ENCODE results near the gene RBP3. TPM values are rescaled to one million over a fixed set of nuclear protein-coding genes. Genes with fewer than 3 reads are reported as not detected.

Gene RBP3
- total RNA-seq (not detected), polyA plus RNA-seq (not detected)
- long read RNA-seq, donor 1: 0 reads
- long read RNA-seq, donor 2: 0 reads
- long read RNA-seq, donor 3: 0 reads
- long read RNA-seq, donor 4: 0 reads
- long read RNA-seq, donor 5: 0 reads
- long read RNA-seq, donor 6: 0 reads
- long read RNA-seq, donor 7: 0 reads
- long read RNA-seq, donor 8: 0 reads
- long read RNA-seq, donor 9: 0 reads
- long read RNA-seq, donor 10: 0 reads

- no peak for DNase-seq
- intact Hi-C loops (cut with DNase I; ENCODE audit: low total_unique reads): no loop called here
- H3K27ac ChIP-seq: no peak within 1 kb of the TSS
- TF ChIP-seq EP300 (IDR thresholded peaks at IDR 0.05) (no peak), CTCF (IDR thresholded peaks at IDR 0.05) (no peak), POLR2A (IDR thresholded peaks at IDR 0.05) (no peak), POLR2AphosphoS5 (IDR thresholded peaks at IDR 0.05) (no peak)
- no peaks in the 10 kb centered on the region for H3K4me1 ChIP-seq
- H3K27me3 ChIP-seq: no peaks in the 10 kb centered on the region
- H3K9me3 ChIP-seq: no peaks in the 10 kb centered on the region
- no peaks in the 10 kb centered on the region for H3K36me3 ChIP-seq
- H3K4me3 ChIP-seq: no peak within 1 kb of the TSS
- whole genome bisulfite sequencing, 5 donors: 74 to 87% (median 85%) methylated on average over 4 to 5 of the region's 5 CpGs
Observed at GRCh38 chr10:47348138-47348651, at the start of gene RBP3. Gene RBP3, plus strand, starts transcription at chr10:47348363. Its CDS starts 122 bp downstream, at chr10:47348485.

- Histone ChIP-seq H3K4me3 (no peak overlapping the region), H3K9me3 (no peaks in the 10 kb centered on the region), H3K36me3 (no peaks in the 10 kb centered on the region), H3K27me3 (peaks cover 3 to 85% (median 29%) of the 10 kb centered on the region in 3 donors), H3K27ac (no peak overlapping the region), H3K4me1 (peaks cover 12 to 20% (median 17%) of the 10 kb centered on the region in 4 donors)
- WGBS, 5 donors: 48 to 82% (median 72%) methylated on average over 1 of the region's 1 CpG
- intact Hi-C loops (cut with DNase I; ENCODE audit: low total_unique reads): no loop called here
- no peak for TF ChIP-seq EP300 (IDR thresholded peaks at IDR 0.05)
- TF ChIP-seq POLR2AphosphoS5 (IDR thresholded peaks at IDR 0.05): no peak
- no peak for TF ChIP-seq CTCF (IDR thresholded peaks at IDR 0.05)
- no peak for TF ChIP-seq POLR2A (IDR thresholded peaks at IDR 0.05)
- DNase-seq: no peak
Observed at GRCh38 chr10:47298715-47299114, 49.4 kb upstream of the RBP3 start.

GRCh38 chr10:47299611-47300428 is 48.3 kb upstream of the RBP3 start, which contains the start of gene GDF10:
Gene GDF10, plus strand, starts transcription at chr10:47300197. Its CDS starts 455 bp downstream, at chr10:47300652.
- peaks cover 12 to 20% (median 17%) of the 10 kb centered on the region in 4 donors for H3K4me1 ChIP-seq
- peaks cover 3 to 76% (median 32%) of the 10 kb centered on the region in 3 donors for H3K27me3 ChIP-seq
- intact Hi-C loops (cut with DNase I; ENCODE audit: low total_unique reads): no loop called here
- no peaks in the 10 kb centered on the region for H3K9me3 ChIP-seq
- peak within 1 kb of the TSS; percentile 42 to 52 (median 48) for H3K4me3 ChIP-seq
- no peak for TF ChIP-seq CTCF (IDR thresholded peaks at IDR 0.05)
- TF ChIP-seq EP300 (IDR thresholded peaks at IDR 0.05): no peak
- TF ChIP-seq POLR2AphosphoS5 (IDR thresholded peaks at IDR 0.05): no peak
- H3K27ac ChIP-seq: no peak within 1 kb of the TSS
- H3K36me3 ChIP-seq: no peaks in the 10 kb centered on the region
- DNase-seq: peak in 1 of 2 donors; percentile 44
- 5 to 13% (median 5%) methylated on average over 19 to 64 of the region's 64 CpGs for WGBS, 5 donors

GRCh38 chr10:47300429-47300931 is 47.7 kb upstream of the RBP3 start:
- 1 to 18% (median 4%) methylated on average over 6 to 57 of the region's 57 CpGs for WGBS, 5 donors
- intact Hi-C loops (cut with DNase I; ENCODE audit: low total_unique reads): no loop called here
- H3K27me3 ChIP-seq: peaks cover 3 to 76% (median 32%) of the 10 kb centered on the region in 3 donors
- peak in 1 of 2 donors; percentile 42 for DNase-seq
- TF ChIP-seq POLR2AphosphoS5 (IDR thresholded peaks at IDR 0.05): no peak
- no peak for TF ChIP-seq POLR2A (IDR thresholded peaks at IDR 0.05)
- TF ChIP-seq EP300 (IDR thresholded peaks at IDR 0.05): no peak
- no peak for TF ChIP-seq CTCF (IDR thresholded peaks at IDR 0.05)
- no peaks in the 10 kb centered on the region for H3K9me3 ChIP-seq
- H3K4me3 ChIP-seq: peak overlapping the region; percentile 42 to 52 (median 48)
- no peak overlapping the region for H3K27ac ChIP-seq
- H3K36me3 ChIP-seq: no peaks in the 10 kb centered on the region
- H3K4me1 ChIP-seq: peaks cover 12 to 20% (median 17%) of the 10 kb centered on the region in 4 donors

All from stomach (tissue), 19 donors.